ENCODE measurements around the gene ARHGEF28.

ARHGEF28 gene

DNA sequence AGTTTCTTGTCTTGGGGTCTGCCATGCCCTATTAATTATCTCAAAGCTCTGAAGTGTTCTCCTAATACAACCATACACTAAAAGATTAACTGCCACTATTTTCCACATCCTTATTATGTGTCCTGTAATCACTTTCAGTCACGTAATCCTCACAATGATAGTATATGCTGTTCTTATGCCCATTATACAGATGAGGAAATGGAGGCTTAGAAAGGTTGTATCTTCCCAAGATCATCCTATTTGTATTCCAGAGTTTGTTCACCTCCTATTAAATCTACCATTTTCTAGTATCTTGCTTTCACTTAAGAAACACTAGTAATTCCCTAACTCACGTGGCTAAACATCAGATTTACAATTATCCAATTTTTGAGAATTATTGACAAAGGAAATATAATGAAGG, 2.9 kb upstream of the ARHGEF28 start:
- Histone ChIP-seq H3K4me2 (ENCODE audit: insufficient read depth, low read length) (no peak overlapping the region), H3K4me1 (ENCODE audit: insufficient read depth, low read length) (no peaks in the 10 kb centered on the region), H3K27ac (ENCODE audit: low read length) (no peak overlapping the region), H3K4me3 (ENCODE audit: low read depth in 1 of 2, low read length in 2 of 2) (no peak overlapping the region), H4K20me1 (ENCODE audit: insufficient read depth, low read length) (no peaks in the 10 kb centered on the region), H3K9ac (ENCODE audit: low read depth, low read length) (no peak overlapping the region), H3K79me2 (ENCODE audit: insufficient read depth, low read length) (no peaks in the 10 kb centered on the region), H3K27me3 (ENCODE audit: insufficient read depth, low read length, poor library complexity) (no peaks in the 10 kb centered on the region), H2AFZ (ENCODE audit: low read depth, low read length) (no peak overlapping the region), H3K36me3 (ENCODE audit: insufficient read depth, low read length) (no peaks in the 10 kb centered on the region), H3K9me3 (ENCODE audit: insufficient read depth, low read length, severe bottlenecking) (no peaks in the 10 kb centered on the region)
- ATAC-seq (ENCODE audit: insufficient read depth, low read depth) (no peak), DNase-seq (no peak)
- no peak for TF ChIP-seq EZH2 (IDR thresholded peaks at IDR 0.05; ENCODE audit: borderline replicate concordance, low read depth, low read length, severe bottlenecking)
- no peak for TF ChIP-seq CTCF (IDR thresholded peaks at IDR 0.05; ENCODE audit: borderline replicate concordance, extremely low read depth, low read length, poor library complexity, severe bottlenecking)

DNA sequence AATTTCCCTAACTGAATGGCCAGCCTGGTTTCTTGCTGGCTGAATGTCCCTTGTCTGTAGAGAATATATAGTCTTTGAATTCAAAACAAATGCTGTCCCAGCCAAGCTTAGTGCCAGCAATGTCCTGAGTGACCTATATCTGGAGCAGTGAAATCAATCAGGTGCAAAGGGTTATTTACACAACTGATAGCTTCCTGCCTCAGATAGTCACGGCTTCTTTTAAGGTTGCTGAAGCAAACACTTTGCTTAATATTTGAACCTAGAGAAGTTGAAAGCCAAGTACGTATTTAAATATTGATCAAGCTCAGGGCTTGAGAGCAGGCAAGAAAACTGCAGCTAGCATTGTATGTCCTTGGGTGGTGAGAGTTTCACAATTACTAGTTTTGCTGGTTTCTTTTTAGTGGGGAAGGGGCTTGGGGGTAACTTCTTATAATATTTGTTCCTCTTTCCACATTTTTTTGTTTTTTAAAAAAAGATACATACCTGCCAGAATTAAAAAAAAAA, 2.0 kb upstream of the ARHGEF28 start:
- no peaks in the 10 kb centered on the region for H3K27me3 ChIP-seq (ENCODE audit: insufficient read depth, low read length, poor library complexity)
- no peaks in the 10 kb centered on the region for H3K36me3 ChIP-seq (ENCODE audit: insufficient read depth, low read length)
- H3K9me3 ChIP-seq (ENCODE audit: insufficient read depth, low read length, severe bottlenecking), result no peaks in the 10 kb centered on the region
- no peak overlapping the region for H3K4me3 ChIP-seq (ENCODE audit: low read depth in 1 of 2, low read length in 2 of 2)
- TF ChIP-seq CTCF (IDR thresholded peaks at IDR 0.05; ENCODE audit: borderline replicate concordance, extremely low read depth, low read length, poor library complexity, severe bottlenecking) (no peak), EZH2 (IDR thresholded peaks at IDR 0.05; ENCODE audit: borderline replicate concordance, low read depth, low read length, severe bottlenecking) (no peak)
- ATAC-seq (ENCODE audit: insufficient read depth, low read depth) (no peak), DNase-seq (no peak)
- H3K27ac ChIP-seq (ENCODE audit: low read length), result no peak overlapping the region
- H3K9ac ChIP-seq (ENCODE audit: low read depth, low read length), result no peak overlapping the region
- no peak overlapping the region for H2AFZ ChIP-seq (ENCODE audit: low read depth, low read length)
- H3K4me1 ChIP-seq (ENCODE audit: insufficient read depth, low read length), result no peaks in the 10 kb centered on the region
- no peaks in the 10 kb centered on the region for H3K79me2 ChIP-seq (ENCODE audit: insufficient read depth, low read length)
- no peak overlapping the region for H3K4me2 ChIP-seq (ENCODE audit: insufficient read depth, low read length)
- H4K20me1 ChIP-seq (ENCODE audit: insufficient read depth, low read length), result no peaks in the 10 kb centered on the region

GRCh38 chr5:73624888-73625287, 1.1 kb upstream of the ARHGEF28 start:
- H2AFZ ChIP-seq (ENCODE audit: low read depth, low read length), result no peak overlapping the region
- no peak overlapping the region for H3K9ac ChIP-seq (ENCODE audit: low read depth, low read length)
- H3K4me2 ChIP-seq (ENCODE audit: insufficient read depth, low read length), result no peak overlapping the region
- H3K9me3 ChIP-seq (ENCODE audit: insufficient read depth, low read length, severe bottlenecking), result no peaks in the 10 kb centered on the region
- H3K79me2 ChIP-seq (ENCODE audit: insufficient read depth, low read length), result no peaks in the 10 kb centered on the region
- H3K27ac ChIP-seq (ENCODE audit: low read length), result no peak overlapping the region
- DNase-seq, result no peak
- H3K4me3 ChIP-seq (ENCODE audit: low read depth in 1 of 2, low read length in 2 of 2), result no peak overlapping the region
- no peaks in the 10 kb centered on the region for H3K4me1 ChIP-seq (ENCODE audit: insufficient read depth, low read length)
- H3K27me3 ChIP-seq (ENCODE audit: insufficient read depth, low read length, poor library complexity), result no peaks in the 10 kb centered on the region
- no peak for ATAC-seq (ENCODE audit: insufficient read depth, low read depth)
- TF ChIP-seq CTCF (IDR thresholded peaks at IDR 0.05; ENCODE audit: borderline replicate concordance, extremely low read depth, low read length, poor library complexity, severe bottlenecking) (no peak), EZH2 (IDR thresholded peaks at IDR 0.05; ENCODE audit: borderline replicate concordance, low read depth, low read length, severe bottlenecking) (no peak)
- no peaks in the 10 kb centered on the region for H4K20me1 ChIP-seq (ENCODE audit: insufficient read depth, low read length)
- H3K36me3 ChIP-seq (ENCODE audit: insufficient read depth, low read length), result no peaks in the 10 kb centered on the region

Data from DND-41 (cell line).